ENCODE data around the gene ENKUR. TPM values are rescaled to one million over a fixed set of nuclear protein-coding genes. Genes with fewer than 3 reads are reported as not detected.
"Not testable (repeated sequence)": the region's sequence is repeated elsewhere in the genome, so short reads cannot be mapped to it uniquely, and the experiment has no call there.

ENKUR gene
- total RNA-seq, 1 donor: under 0.01 TPM

DNA sequence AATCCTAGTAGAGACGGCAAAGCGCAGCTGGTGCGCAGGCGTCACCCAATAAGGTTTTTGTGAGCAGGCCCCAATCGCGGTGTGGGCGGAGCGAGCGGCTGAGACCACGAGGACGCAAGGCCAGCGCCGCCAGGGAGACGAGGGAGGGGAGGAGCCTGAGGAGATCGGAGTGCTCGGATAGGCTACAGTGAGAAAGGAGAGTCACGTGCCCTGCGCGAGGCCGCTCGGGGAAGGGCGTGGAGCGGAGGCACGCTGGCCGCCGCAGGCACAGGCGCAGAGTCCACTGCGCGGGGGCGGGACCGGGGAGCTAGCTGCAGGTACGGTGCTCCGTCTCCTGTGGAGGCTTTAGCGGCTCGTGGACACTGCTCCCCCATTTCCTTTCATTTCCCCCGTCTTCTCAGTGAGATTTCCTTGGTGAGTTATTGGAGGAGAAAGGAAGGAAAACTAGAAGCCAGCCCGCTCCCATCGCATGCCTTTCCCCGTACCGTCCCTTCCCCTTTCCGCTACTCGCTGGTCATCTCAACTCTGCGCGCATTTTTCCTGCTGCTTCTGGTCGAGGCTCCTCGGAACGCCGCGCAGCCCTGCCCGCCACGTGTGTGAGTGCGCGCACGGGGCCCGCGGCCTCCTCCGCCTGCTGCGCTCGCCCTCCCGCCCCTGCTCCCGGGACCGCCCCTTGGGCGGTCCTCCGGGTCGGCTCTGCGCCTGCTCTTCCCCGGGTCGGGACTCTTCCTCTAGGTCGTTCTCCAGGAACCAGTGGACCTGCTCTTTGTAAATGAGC is 607 bp upstream of the ENKUR start, which contains the start of gene THNSL1:
THNSL1 (plus strand) TSS at position 237 of the 778 bp plus-strand sequence. CDS start 6,612 bp downstream, outside the sequence.
- H3K4me3 ChIP-seq (ENCODE audit: low read depth, low read length): peak within 1 kb of the TSS; percentile 62
- peak; percentile 98 for DNase-seq (ENCODE audit: low read depth)
- TF ChIP-seq, protein P1, sequence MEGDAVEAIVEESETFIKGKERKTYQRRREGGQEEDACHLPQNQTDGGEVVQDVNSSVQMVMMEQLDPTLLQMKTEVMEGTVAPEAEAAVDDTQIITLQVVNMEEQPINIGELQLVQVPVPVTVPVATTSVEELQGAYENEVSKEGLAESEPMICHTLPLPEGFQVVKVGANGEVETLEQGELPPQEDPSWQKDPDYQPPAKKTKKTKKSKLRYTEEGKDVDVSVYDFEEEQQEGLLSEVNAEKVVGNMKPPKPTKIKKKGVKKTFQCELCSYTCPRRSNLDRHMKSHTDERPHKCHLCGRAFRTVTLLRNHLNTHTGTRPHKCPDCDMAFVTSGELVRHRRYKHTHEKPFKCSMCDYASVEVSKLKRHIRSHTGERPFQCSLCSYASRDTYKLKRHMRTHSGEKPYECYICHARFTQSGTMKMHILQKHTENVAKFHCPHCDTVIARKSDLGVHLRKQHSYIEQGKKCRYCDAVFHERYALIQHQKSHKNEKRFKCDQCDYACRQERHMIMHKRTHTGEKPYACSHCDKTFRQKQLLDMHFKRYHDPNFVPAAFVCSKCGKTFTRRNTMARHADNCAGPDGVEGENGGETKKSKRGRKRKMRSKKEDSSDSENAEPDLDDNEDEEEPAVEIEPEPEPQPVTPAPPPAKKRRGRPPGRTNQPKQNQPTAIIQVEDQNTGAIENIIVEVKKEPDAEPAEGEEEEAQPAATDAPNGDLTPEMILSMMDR (IDR thresholded peaks at IDR 0.05; ENCODE audit: insufficient read depth, low read depth, low read length): no peak

DNA sequence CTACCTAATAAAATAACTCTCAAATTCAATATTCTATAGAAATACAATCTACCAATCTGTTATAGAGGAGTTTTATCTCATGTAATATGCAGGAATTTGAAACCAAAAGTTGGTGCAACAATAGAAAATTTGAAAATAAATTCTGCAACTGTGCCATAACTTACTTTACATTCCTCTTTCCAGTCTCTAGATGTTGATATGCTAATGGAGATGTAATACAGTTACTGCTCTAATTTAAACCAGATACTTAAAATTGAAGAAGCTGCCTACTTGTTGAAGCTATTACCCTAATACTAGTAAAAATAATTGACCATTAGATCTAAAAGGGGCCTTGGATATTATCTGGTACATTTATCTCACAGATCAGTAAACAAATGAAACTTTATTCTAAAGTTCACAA is 1.4 kb downstream of the ENKUR start:
- DNase-seq (ENCODE audit: low read depth): no peak
- TF ChIP-seq, protein P1 (IDR thresholded peaks at IDR 0.05; ENCODE audit: insufficient read depth, low read depth, low read length): no peak
- no peak overlapping the region for H3K4me3 ChIP-seq (ENCODE audit: low read depth, low read length)

DNA sequence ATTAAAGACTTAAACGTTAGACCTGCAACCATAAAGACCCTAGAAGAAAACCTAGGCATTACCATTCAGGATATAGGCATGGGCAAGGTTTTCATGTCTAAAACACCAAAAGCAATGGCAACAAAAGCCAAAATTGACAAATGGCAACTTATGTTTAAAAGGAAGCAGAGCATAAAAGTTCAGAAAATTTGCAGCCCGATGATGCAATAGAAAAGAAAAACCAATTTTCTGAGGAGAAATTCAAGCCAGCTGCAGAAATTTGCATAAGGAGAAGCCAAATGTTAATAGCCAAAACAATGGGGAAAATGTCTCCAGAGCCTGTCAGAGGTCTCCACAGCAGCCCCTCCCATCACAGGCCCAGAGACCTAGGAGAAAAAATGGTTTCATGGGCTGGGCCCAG is 4.4 kb downstream of the ENKUR start:
- not testable (repeated sequence) for DNase-seq (ENCODE audit: low read depth); H3K4me3 ChIP-seq (ENCODE audit: low read depth, low read length)

DNA sequence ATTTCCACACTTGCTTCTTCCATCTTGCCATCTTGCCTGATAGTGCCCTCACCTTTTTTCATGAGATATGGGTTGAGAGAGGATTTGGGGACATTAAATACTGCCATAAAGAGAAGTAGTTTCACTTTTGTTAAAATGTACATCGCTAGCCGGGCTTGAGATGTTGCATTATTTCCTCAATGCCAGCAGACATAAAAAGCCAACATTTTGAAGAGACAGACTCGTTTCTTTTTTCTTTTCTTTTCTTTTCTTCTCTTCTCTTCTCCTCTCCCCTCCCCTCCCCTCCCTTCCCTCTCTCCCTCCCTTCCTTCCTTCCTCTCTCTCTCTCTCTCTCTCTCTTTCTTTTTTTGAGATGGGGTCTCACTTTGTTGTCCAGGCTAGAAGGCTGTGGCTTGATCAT is 17.9 kb downstream of the ENKUR start:
- TF ChIP-seq, protein P1 (IDR thresholded peaks at IDR 0.05; ENCODE audit: insufficient read depth, low read depth, low read length): no peak
- no peak for DNase-seq (ENCODE audit: low read depth)
- H3K4me3 ChIP-seq (ENCODE audit: low read depth, low read length): no peak overlapping the region

DNA sequence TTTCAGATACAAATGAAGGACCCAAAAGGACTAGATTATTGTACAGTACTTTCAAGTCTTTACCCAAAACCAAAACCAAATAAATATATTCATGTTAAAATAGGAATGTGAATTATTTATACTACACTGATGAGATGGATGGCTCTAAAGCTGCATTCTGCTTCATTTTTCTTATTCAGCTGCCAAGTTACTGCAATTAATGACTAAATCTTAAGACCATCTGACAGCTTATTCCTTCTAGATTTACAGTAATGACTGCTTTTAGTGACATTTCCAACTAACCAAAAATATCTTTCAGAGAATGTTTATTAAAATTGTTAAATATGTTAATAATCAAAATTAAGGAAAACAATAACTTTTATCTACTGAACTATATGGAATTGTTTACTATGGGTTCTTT is 20.9 kb downstream of the ENKUR start:
- TF ChIP-seq, protein P1 (IDR thresholded peaks at IDR 0.05; ENCODE audit: insufficient read depth, low read depth, low read length): no peak
- H3K4me3 ChIP-seq (ENCODE audit: low read depth, low read length): no peak overlapping the region
- no peak for DNase-seq (ENCODE audit: low read depth)

DNA sequence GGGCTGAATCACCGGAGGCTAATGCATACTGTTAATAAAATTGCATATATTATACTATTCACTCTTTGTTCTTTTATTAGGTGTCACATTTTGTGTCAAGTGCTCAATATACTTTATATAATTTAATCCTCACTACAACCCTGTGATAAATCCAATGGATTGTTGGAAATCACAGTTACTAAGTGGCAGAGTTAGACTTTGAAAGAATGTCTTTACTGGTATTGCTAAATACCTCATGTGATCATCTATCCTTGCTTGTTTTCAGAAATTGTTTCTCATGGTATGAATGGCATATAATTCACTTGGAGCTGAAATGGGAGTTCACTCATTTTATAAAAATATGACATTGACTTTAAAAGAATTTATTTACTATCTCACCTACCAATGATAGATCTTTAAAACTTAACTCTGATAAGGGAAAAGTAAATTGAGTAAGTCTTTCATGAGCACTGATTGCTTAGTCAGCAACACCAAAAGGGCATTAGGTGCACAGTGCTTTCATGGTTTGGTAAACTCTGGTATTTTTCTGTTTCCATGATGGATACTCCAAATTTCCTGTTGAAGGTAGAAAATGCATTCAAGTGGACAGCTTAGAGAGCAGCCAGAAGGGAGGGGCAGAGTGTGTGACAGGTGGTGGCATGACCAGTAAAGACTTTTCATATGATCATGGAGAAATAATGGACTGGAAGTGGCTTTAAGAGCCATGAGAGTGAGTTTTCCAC is 22.6 kb downstream of the ENKUR start:
- TF ChIP-seq, protein P1 (IDR thresholded peaks at IDR 0.05; ENCODE audit: insufficient read depth, low read depth, low read length): no peak
- H3K4me3 ChIP-seq (ENCODE audit: low read depth, low read length): no peak overlapping the region
- no peak for DNase-seq (ENCODE audit: low read depth)

DNA sequence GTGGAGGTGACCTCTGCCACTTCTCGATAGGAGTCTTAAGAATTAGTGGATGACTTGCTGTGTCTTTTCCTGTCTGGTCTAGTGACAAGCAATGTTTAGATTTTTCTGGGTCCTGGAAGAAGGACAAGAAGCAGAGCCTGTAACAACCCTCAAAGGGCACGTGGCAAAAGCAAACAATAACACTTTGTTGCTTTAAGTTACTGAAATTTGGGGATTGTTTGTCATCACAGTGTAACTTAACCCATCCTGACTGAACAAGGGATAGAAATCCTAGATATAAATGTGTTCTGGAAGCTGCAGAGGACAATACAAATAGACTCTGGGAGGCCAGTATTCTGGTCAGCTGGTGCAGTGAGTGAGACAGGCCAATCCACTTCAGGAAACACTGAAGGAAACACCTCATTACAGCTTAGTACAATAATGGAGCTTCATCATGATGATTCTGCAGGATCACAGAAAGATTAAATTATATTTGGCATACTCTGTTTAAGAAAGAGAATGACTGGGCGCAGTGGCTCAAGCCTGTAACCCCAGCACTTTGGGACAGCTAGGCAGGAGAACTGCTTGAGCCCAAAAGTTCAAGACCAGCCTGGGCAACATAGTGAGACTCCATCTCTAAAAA is 23.3 kb downstream of the ENKUR start:
- TF ChIP-seq, protein P1 (IDR thresholded peaks at IDR 0.05; ENCODE audit: insufficient read depth, low read depth, low read length): no peak
- H3K4me3 ChIP-seq (ENCODE audit: low read depth, low read length): no peak overlapping the region
- no peak for DNase-seq (ENCODE audit: low read depth)

All from fibroblast of villous mesenchyme (primary cell).